Esophagus squamous epithelium (tissue), 5 donors: ENCODE data around the gene RHOH. TPM values are rescaled to one million over a fixed set of nuclear protein-coding genes. Genes with fewer than 3 reads are reported as not detected.

Experiments
- DNase-seq: peaks from one replicate; lab custom pipeline; 2025; lab: John Stamatoyannopoulos, UW
- H3K27ac ChIP-seq, 4 donors: fragments of 200-600 bp; sonication (generic); one replicate each; pipeline ENCODE4 v1.5.1; 2016 to 2019; ENCODE audit warnings: mild to moderate bottlenecking in 1 of 4
- H3K27me3 ChIP-seq, 4 donors: fragments of 200-600 bp; sonication (generic); 1 replicate in 3 of 4; 2 replicates in 1 of 4; pipeline versions ENCODE4 v1.5.1 to v1.6.0; 2017 to 2021; ENCODE audit warnings: antibody characterized with exemption in 1 of 4
- H3K36me3 ChIP-seq, 3 donors: fragments of 200-600 bp; sonication (generic); one replicate each; pipeline ENCODE4 v1.5.1; 2016 to 2019
- H3K4me1 ChIP-seq, 3 donors: fragments of 200-600 bp; sonication (generic); one replicate each; pipeline ENCODE4 v1.5.1; 2017 to 2019
- H3K4me3 ChIP-seq, 4 donors: fragments of 200-600 bp; sonication (generic); 1 replicate in 3 of 4; 2 replicates in 1 of 4; pipeline ENCODE4 v1.5.1; 2016 to 2019; ENCODE audit warnings: mild to moderate bottlenecking in 2 of 4, moderate library complexity in 1 of 4
- H3K9me3 ChIP-seq, 3 donors: fragments of 200-600 bp; sonication (generic); one replicate each; pipeline ENCODE4 v1.5.1; 2016 to 2019
- CTCF ChIP-seq, 6 experiments: fragments of 450-650 bp in 4 of 6; fragments of 200-600 bp in 2 of 6; sonication (generic) in 2 of 6; IDR thresholded peaks; one replicate each; pipeline ENCODE4 v1.5.1; 2016 to 2019; ENCODE audit warnings: antibody characterized with exemption in 6 of 6, mild to moderate bottlenecking in 4 of 6, moderate library complexity in 4 of 6
- POLR2A ChIP-seq, 4 donors: fragments of 450-650 bp; IDR thresholded peaks; one replicate each; pipeline ENCODE4 v1.6.1; 2017; ENCODE audit warnings: antibody characterized with exemption in 4 of 4, mild to moderate bottlenecking in 4 of 4, moderate library complexity in 3 of 4
- WGBS, 2 donors: methylation state at CpG; one replicate each; pipeline ENCODE4 v1.1.5; 2018; 5-methylcytosine and 5-hydroxymethylcytosine counted together
- intact Hi-C: fragments of 100-400 bp; cut with DNase I; formaldehyde crosslinking; loops from one replicate; pipeline ENCODE4 v1.15.0; 2022
- total RNA-seq, 4 donors: library from RNA; depleted of rRNA; stranded (reverse); fragments of >200 nt; gene quantifications; one replicate each; pipeline ENCODE4 v1.1.0, GENCODE V29; 2016
- donor health status: DM: yes; HTN: yes; CAD: no.

Gene RHOH
- total RNA-seq, 4 donors from 2014 or later: 0.79 to 5.0 (median 2.2) TPM

DNA sequence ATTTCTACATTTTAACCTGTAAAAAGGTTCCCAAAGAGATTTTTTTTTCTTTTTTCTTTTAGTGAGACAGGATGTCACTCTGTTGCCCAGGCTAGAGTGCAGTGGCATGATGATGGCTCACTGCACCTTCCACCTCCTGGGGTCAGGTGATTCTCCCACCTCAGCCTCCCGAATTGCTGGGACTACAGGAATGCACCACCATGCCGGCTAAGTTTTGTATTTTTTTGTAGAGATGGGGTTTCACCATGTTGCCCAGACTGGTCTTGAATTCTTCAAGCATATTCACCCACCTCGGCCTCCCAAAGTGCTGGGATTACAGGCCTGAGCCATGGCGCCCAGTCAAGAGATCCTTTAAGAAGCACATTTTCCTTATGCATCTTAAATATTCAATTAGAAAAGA, 12.6 kb downstream of the RHOH start:
- intact Hi-C loops: no loop called here
- no peak for DNase-seq
- no peaks in the 10 kb centered on the region for H3K27me3 ChIP-seq
- 86 to 96% methylated on average over 4 of the region's 4 CpGs for WGBS, 2 donors
- H3K4me1 ChIP-seq: no peaks in the 10 kb centered on the region
- H3K4me3 ChIP-seq: no peak overlapping the region
- H3K36me3 ChIP-seq: no peaks in the 10 kb centered on the region
- H3K9me3 ChIP-seq: no peaks in the 10 kb centered on the region
- TF ChIP-seq CTCF (IDR thresholded peaks at IDR 0.05) (no peak), POLR2A (IDR thresholded peaks at IDR 0.05) (no peak)
- no peak overlapping the region for H3K27ac ChIP-seq

GRCh38 chr4:40210776-40211175, 13.9 kb downstream of the RHOH start:
- 39 to 52% methylated on average over 5 of the region's 5 CpGs for WGBS, 2 donors
- H3K36me3 ChIP-seq: no peaks in the 10 kb centered on the region
- no peak for DNase-seq
- no peak for TF ChIP-seq CTCF (IDR thresholded peaks at IDR 0.05)
- TF ChIP-seq POLR2A (IDR thresholded peaks at IDR 0.05): no peak
- H3K9me3 ChIP-seq: no peaks in the 10 kb centered on the region
- intact Hi-C loops: no loop called here
- no peak overlapping the region for H3K4me3 ChIP-seq
- H3K27me3 ChIP-seq: no peaks in the 10 kb centered on the region
- no peaks in the 10 kb centered on the region for H3K4me1 ChIP-seq
- H3K27ac ChIP-seq: no peak overlapping the region

DNA sequence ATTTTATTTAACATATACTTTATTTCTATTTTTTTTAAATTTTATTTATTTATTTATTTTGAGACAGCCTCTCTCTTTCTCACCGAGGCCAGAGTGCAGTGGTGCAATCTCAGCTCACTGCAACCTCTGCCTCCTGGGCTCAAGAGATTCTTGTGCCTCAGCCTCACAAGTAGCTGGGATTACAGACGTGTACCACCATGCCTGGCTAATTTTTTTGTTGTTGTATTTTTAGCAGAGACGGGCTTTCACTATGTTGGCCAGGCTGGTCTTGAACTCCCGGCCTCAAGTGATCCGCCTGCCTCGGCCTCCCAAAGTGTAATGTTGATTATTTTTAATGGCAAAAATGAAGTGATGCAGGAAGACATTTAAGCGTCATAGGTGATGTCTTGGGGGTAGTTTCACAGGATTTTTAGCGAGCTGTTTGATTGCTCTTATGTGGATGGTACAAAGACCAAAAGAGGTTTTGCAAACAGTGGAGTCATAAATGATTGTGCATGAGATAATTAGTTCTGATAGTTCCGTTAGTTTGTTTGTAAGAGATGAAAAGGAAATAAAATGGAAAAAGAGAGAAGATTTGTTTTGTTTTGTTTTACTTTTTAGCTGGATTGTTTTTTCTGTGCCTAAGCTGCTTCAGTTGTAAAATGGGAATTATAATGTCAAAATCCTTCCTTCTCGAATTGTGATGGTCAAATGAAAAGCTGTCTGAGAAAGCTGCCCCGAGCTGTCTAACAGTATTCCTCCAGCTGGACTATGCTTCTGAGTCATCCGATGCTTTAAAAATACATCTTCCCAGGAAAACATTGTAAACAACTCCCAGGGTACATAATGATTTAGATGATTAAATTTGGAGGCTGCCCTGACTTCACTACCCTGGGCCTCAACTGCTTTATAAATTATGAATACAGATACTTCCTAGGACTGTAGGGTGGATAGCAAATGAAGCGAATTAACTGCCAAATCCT, 14.7 kb downstream of the RHOH start:
- H3K27me3 ChIP-seq: no peaks in the 10 kb centered on the region
- WGBS, 2 donors: 70 to 82% methylated on average over 13 of the region's 13 CpGs
- no peaks in the 10 kb centered on the region for H3K9me3 ChIP-seq
- intact Hi-C loops: no loop called here
- H3K36me3 ChIP-seq: no peaks in the 10 kb centered on the region
- no peak overlapping the region for H3K4me3 ChIP-seq
- no peaks in the 10 kb centered on the region for H3K4me1 ChIP-seq
- DNase-seq: no peak
- no peak overlapping the region for H3K27ac ChIP-seq
- TF ChIP-seq POLR2A (IDR thresholded peaks at IDR 0.05) (no peak), CTCF (IDR thresholded peaks at IDR 0.05) (no peak)

DNA sequence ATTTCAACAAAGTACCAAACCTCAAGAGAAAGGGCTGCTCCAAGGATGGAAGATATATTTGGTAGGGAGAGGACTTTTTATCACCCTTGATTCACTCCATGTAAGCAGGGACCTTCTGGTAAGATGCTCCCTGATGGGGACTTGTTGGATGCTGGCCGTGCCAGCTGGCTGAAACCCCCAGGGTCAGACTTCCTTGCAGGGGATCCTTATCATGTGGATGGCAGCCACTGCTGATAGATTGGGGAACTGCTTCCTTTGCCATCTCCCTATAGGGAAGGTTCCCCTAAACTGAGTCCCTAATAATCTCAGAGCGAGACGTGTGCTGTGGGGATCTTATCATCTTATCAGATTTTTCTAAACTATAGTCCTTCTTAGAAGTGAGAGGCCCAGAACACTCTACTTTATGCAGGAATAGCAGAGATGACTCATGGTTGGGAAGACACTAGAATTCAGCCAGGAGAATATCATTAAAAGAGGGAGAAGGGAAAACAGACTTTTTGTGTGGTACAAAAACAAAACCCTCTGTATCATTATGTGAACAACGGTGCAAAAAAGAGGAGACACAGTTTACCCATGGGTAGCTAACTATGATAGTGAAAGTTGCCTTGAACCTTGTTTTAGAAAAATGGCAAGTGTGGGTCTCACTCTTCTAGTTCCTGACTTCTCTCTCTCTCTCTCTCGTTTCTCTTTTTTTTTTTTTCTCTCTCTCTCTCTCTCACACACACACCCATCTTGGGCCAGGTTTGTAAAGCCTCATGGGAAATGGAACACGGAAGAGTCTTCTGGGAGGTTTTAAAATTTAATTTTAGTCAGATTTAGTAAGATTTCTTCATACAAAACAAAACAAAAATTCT, 16.1 kb downstream of the RHOH start:
- intact Hi-C loops: no loop called here
- DNase-seq: no peak
- Histone ChIP-seq H3K36me3 (no peaks in the 10 kb centered on the region), H3K4me1 (no peaks in the 10 kb centered on the region), H3K9me3 (no peaks in the 10 kb centered on the region), H3K4me3 (no peak overlapping the region), H3K27me3 (no peaks in the 10 kb centered on the region), H3K27ac (no peak overlapping the region)
- 42 to 49% methylated on average over 4 to 5 of the region's 6 CpGs for WGBS, 2 donors
- no peak for TF ChIP-seq POLR2A (IDR thresholded peaks at IDR 0.05)
- no peak for TF ChIP-seq CTCF (IDR thresholded peaks at IDR 0.05)

GRCh38 chr4:40214038-40214437, 17.2 kb downstream of the RHOH start:
- 77 to 90% methylated on average over 7 of the region's 7 CpGs for WGBS, 2 donors
- Histone ChIP-seq H3K9me3 (no peaks in the 10 kb centered on the region), H3K27ac (no peak overlapping the region), H3K36me3 (no peaks in the 10 kb centered on the region), H3K27me3 (no peaks in the 10 kb centered on the region), H3K4me3 (no peak overlapping the region), H3K4me1 (no peaks in the 10 kb centered on the region)
- DNase-seq: no peak
- intact Hi-C loops: no loop called here
- TF ChIP-seq CTCF (IDR thresholded peaks at IDR 0.05) (no peak), POLR2A (IDR thresholded peaks at IDR 0.05) (no peak)
